HG03097 (cell line): ENCODE results near the gene OR7C2.
"Not testable (repeated sequence)": the region's sequence is repeated elsewhere in the genome, so short reads cannot be mapped to it uniquely, and the experiment has no call there.

ENCODE experiments used
- ATAC-seq: cut with Tn5 transposase; IDR thresholded peaks from one replicate; pipeline ENCODE4 v1.9.1; 2021; ENCODE audit not compliant: unreplicated experiment, low FRiP score

OR7C2 gene

DNA sequence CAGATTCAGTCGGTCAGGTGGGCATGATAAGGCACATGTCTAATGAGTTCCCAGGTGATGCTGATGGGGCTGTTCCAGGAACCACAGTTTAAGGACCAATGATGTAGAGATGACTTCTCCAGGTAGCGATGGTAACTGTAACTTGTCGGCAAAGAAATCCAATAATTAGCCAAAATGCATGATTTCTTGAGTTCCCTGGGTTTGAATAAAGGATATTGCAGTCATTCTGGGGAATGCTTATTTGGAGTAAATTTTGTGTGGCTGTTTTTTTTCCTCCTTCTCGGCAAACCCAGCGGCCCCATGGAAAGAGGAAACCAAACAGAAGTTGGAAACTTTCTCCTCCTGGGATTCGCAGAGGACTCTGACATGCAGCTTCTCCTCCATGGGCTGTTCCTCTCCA is at the start of gene OR7C2:
TSS of gene OR7C2 (plus strand) at position 301 of the 400 bp plus-strand sequence. CDS start at position 301, 0 bp downstream.
- ATAC-seq = no peak

- no peak for ATAC-seq
These were observed 39.5 kb upstream of the OR7C2 start for GRCh38 chr19:14901675-14902260.

DNA sequence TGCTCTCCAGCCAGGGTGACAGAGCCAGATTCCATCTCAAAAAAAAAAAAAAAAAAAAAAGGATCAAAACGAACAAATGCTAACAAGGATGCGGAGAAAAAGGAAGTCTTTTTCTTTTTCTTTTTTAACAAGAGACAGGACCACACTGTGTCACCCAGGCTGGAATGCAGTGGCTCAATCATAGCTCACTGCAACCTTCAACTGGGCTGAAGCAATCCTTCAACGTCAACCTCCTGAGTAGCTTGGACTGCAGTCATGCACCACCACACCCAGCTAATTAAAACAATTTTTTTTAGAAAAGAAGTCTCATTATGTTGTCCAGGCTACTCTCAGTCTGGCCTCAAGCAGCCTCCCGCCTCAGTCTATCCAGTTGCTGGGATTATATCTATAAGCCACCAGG is 34.6 kb upstream of the OR7C2 start:
- ATAC-seq = no peak

DNA sequence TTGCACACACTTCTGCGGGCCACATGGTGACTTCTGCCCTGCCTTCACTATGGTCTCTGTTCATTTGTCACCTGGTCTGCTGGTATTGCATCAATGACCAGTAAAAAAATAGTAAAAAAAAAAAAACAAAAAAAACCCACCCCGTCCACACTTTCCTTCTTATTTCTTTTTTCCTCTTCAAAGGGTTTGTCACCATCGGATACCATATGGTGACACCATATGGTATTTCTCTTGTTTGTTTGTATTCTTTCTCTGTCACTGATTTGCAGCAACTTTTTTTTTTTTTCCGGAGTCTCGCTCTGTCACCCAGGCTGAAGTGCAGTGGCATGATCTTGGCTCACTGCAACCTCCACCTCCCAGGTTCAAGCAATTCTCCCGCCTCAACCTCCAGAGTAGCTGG is 26.2 kb upstream of the OR7C2 start:
- ATAC-seq = no peak

- no peak for ATAC-seq
These were observed 24.4 kb upstream of the OR7C2 start for GRCh38 chr19:14916848-14917247.

GRCh38 chr19:14933506-14933905 is 7.8 kb upstream of the OR7C2 start:
- no peak for ATAC-seq

DNA sequence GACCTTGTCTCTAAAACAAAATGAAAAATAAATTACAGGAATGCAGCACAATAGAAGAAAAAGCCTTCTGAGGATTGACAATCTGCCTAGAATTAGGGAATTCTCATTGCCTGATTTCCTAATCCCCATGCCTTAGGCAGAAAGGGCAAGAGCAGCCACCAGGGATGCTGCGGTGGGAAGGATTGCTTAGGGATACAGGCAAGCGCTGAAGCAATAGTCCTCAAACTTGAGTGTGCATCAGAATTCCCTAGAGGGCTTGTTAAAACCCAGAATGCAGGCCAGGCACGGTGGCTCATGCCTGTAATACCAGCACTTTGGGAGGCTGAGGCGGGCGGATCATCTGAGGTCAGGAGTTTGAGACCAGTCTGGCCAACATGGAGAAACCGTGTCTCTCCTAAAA is 1.0 kb upstream of the OR7C2 start:
- no peak for ATAC-seq

DNA sequence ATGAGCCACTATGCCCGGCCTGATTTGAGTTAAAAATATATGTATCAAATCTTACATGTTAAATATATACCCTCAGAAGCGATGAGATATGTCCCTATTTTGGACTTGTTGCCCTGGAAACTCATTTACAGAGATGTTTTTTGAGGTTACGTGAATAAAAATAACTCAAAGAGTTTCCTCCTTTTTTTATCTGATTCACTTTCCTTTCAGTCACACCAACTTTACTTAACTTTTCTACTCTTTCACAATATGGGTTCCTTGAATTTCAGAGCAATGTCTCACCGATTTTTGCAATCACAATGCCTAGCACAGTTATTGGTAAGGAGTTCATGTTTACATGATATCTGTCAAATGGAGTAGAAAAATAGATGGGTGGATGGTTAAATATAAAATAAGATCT is 2.3 kb downstream of the OR7C2 start:
- ATAC-seq = no peak

GRCh38 chr19:14944456-14944855 is 3.2 kb downstream of the OR7C2 start:
- no peak for ATAC-seq

- ATAC-seq = not testable (repeated sequence)
These were observed 8.1 kb downstream of the OR7C2 start for GRCh38 chr19:14949413-14949812.

DNA sequence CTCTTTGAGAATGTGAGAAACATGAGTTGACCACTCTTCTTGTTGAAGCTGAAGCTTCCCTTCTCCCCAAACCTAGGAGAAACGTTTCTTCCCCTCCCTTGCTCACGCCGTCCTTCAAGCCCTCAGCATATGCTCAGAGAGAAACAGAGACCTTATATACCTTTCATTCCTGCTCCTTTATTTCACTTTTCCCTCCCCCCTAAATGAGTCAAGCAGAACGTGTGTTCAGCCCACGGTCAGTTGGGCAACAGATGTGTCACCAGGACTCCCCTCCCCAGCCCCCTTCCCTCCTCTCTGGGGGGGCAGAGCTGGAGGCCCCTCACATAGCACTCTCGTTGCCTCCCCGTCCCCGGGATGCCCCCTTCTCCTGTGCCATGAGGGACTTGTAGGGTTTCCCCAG is 8.6 kb downstream of the OR7C2 start:
- no peak for ATAC-seq

GRCh38 chr19:14950421-14950820 is 9.1 kb downstream of the OR7C2 start:
- ATAC-seq = no peak

DNA sequence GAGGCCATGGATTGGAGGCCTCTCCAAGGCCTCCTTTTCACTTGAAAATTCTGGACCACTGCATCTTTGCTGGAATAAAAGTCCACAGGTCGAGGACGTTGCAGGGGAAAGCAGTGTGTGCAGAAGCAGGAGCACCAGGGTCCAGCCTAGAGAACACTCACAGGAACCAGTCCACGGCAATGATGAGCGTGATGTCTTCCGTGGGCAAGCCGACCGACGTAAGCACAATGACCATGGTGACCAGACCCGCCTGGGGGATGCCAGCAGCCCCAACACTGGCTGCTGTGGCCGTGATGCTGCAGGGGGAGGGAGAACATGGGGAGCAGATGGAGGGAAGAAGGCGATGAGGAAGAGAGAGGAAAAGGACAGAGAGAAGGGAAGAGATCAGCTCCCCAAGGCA is 11.5 kb downstream of the OR7C2 start:
- ATAC-seq = no peak

GRCh38 chr19:14954071-14954655 is 12.9 kb downstream of the OR7C2 start:
- ATAC-seq = no peak

DNA sequence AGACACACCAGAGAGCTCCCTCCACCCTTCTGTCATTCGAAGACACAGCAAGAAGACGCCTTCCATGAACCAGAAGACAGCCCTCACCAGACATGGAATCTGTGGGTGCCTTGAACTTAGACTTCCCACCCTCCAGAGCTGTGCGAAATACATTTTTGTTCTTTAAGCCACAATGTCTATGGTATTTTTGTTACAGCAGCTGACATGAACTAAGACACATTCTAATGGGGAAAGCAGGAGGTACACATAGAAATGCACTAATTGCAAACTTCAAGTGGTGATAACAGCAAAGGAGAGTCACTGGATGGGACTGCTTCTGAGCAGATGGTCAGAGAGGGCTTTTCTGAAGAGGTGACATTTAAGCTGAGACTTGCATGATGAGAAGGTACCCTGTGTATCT is 16.2 kb downstream of the OR7C2 start:
- no peak for ATAC-seq

- ATAC-seq = no peak
These were observed 18.0 kb downstream of the OR7C2 start for GRCh38 chr19:14959263-14959662.

- ATAC-seq = no peak
These were observed 20.8 kb downstream of the OR7C2 start for GRCh38 chr19:14961956-14962685.

- ATAC-seq = no peak
These were observed 27.0 kb downstream of the OR7C2 start for GRCh38 chr19:14968247-14968646.

- ATAC-seq = no peak
These were observed 30.2 kb downstream of the OR7C2 start for GRCh38 chr19:14971474-14971873.

DNA sequence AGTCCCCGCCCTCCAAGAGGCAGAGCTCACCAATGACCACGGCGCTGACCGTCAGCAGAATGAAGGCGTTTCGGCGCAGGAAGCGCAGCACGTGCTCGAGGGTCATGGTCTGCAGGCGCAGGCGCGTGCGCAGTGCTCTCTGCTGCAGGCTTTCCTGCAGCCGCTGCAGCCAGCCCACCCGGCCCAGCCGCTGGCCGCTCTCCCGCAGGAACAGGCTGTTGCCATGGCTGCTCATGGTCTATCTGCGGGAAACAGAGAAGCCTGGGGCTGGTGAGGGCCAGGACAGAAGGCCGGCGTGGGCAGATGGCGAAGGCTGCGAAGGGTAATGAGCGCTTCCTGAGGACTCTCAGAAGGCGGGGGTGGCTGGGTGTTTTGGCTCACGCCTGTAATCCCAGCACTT is 31.4 kb downstream of the OR7C2 start:
- no peak for ATAC-seq

DNA sequence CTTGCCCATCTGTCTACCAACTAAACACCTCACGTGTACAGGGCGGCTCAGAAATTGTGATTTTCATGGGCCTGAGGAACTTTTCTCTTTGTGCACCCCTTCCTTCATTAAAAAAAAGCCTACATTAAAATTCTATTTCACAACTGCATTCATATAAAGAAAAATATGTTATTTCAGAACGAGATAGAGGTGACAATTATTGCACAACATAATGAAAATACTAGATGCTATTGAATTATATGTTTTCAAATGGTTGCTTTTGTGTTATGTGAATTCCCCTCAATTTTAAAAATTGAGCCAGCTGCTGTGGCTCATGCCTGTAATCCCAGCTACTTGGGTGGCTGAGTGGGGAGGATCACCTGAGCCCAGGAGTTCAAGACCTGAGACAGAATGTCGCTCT is 33.2 kb downstream of the OR7C2 start:
- ATAC-seq = no peak

DNA sequence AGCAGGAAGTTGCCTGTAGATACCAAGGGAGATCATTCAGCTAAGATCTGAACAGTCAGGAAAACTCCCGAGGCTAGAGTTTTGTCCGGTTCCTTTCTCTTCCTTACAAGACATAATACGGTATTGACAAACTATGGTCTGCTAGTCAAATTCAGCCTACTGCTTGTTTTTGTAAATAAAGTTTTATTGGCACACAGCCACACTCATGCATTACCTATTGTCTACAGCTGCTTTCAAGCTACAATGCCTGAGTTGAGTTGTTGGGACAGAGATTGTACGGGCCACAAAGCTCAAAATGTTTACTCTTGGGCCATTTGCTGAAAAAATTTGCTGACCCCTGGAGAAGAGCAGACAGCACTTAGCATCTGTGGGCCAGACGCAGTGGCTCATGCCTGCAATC is 35.8 kb downstream of the OR7C2 start:
- no peak for ATAC-seq
